PC-9 (cell line): ENCODE measurements around the gene ACOXL. TPM values are rescaled to one million over a fixed set of nuclear protein-coding genes. Genes with fewer than 3 reads are reported as not detected.

Source experiments
- BruUV-seq: library from RNA; stranded (reverse); fragments of 400-500 nt; replicated peaks from 2 replicates; lab custom pipeline; 2021; lab: Mats Ljungman, UMichigan
- CTCF ChIA-PET: fragments of 300-600 bp; sonication (Branson Sonifier 250); formaldehyde crosslinking; loops from one replicate; lab custom pipeline; 2022; ENCODE audit warnings: antibody characterized with exemption; lab: Charles Lee
- POLR2A ChIA-PET: fragments of 300-600 bp; sonication (Branson Sonifier 250); formaldehyde crosslinking; loops from one replicate; lab custom pipeline; 2022; ENCODE audit warnings: antibody characterized with exemption; ENCODE audit not compliant: unreplicated experiment; lab: Charles Lee
- DNase-seq, 2 experiments: peaks; one replicate each; pipeline versions ENCODE4 v3.0.0 to v3.0.0-alpha.2; 2015 to 2022; ENCODE audit warnings: mixed read lengths in 1 of 2
- H2AFZ ChIP-seq: fragments of 200-600 bp; sonication (generic); 2 replicates; pipeline ENCODE4 v1.8.1; 2017; ENCODE audit warnings: antibody characterized with exemption
- H3F3A ChIP-seq: fragments of 200-600 bp; sonication (generic); 2 replicates; pipeline ENCODE4 v1.8.1; 2017; ENCODE audit warnings: antibody characterized with exemption, mild to moderate bottlenecking, low read depth; ENCODE audit not compliant: insufficient read depth
- H3K27ac ChIP-seq: fragments of 200-600 bp; sonication (generic); 2 replicates; pipeline ENCODE4 v1.6.1; 2016; ENCODE audit warnings: mixed run types
- H3K27me3 ChIP-seq: fragments of 200-600 bp; sonication (generic); 2 replicates; pipeline ENCODE4 v1.6.1; 2016; ENCODE audit warnings: low read depth, mixed run types; ENCODE audit not compliant: insufficient read depth
- H3K36me3 ChIP-seq: fragments of 200-600 bp; sonication (generic); 2 replicates; pipeline ENCODE4 v1.6.1; 2016; ENCODE audit warnings: low read depth, mixed run types
- H3K4me1 ChIP-seq: fragments of 200-600 bp; sonication (generic); replicated peaks from 2 replicates; pipeline ENCODE4 v1.6.1; 2016; ENCODE audit warnings: mixed run types; ENCODE audit not compliant: insufficient read depth
- H3K4me2 ChIP-seq: fragments of 200-600 bp; sonication (generic); 2 replicates; pipeline ENCODE4 v1.6.1; 2017; ENCODE audit warnings: mixed run types
- H3K4me3 ChIP-seq: fragments of 200-600 bp; sonication (generic); 2 replicates; pipeline ENCODE4 v1.6.1; 2016; ENCODE audit warnings: mixed run types
- H3K79me2 ChIP-seq: fragments of 200-600 bp; sonication (generic); 2 replicates; pipeline ENCODE4 v1.6.1; 2017; ENCODE audit warnings: low read depth, mixed run types
- H3K9me2 ChIP-seq: fragments of 200-600 bp; sonication (generic); 2 replicates; pipeline ENCODE4 v1.8.1; 2017; ENCODE audit warnings: mild to moderate bottlenecking; ENCODE audit not compliant: insufficient read depth
- H3K9me3 ChIP-seq: fragments of 200-600 bp; sonication (generic); 2 replicates; pipeline ENCODE4 v1.8.1; 2016; ENCODE audit warnings: low read depth; ENCODE audit not compliant: insufficient read depth
- H4K20me1 ChIP-seq: fragments of 200-600 bp; sonication (generic); 2 replicates; pipeline ENCODE4 v1.8.1; 2017; ENCODE audit not compliant: insufficient read depth
- CTCF ChIP-seq: fragments of 200-600 bp; sonication (generic); conservative IDR thresholded peaks from 2 replicates; pipeline ENCODE4 v1.6.1; 2017; ENCODE audit warnings: mixed run types, antibody characterized with exemption, mild to moderate bottlenecking, moderate library complexity
- EZH2 ChIP-seq: fragments of 200-600 bp; sonication (generic); IDR thresholded peaks from 2 replicates; pipeline ENCODE4 v1.8.0; 2017; ENCODE audit warnings: antibody characterized with exemption, low read depth
- intact Hi-C: fragments of 100-400 bp; cut with micrococcal nuclease; formaldehyde crosslinking; loops from one replicate; pipeline ENCODE4 v1.10.0; 2022; ENCODE audit not compliant: unreplicated experiment
- total RNA-seq: library from RNA; stranded (reverse); gene quantifications from 2 replicates; pipeline ENCODE4 v1.2.3, GENCODE V29; 2021

Gene ACOXL
- total RNA-seq, 1 experiment from 2014 or later, result 10.7 TPM

GRCh38 chr2:110903548-110903947 is 171.2 kb downstream of the ACOXL start:
- ChIA-PET POLR2A (no interaction called here), CTCF (interaction anchor here (0.6 kb wide), 1 partner anchor 50 kb away, joined by 6 read pairs; no protein-coding TSS in a partner anchor)
- Histone ChIP-seq H3K4me3 (no peak overlapping the region), H3K27me3 (no peaks in the 10 kb centered on the region), H2AFZ (no peak overlapping the region), H3K79me2 (no peaks in the 10 kb centered on the region), H3K36me3 (no peaks in the 10 kb centered on the region), H3K9me2 (no peaks in the 10 kb centered on the region), H3K4me2 (no peak overlapping the region), H4K20me1 (no peaks in the 10 kb centered on the region), H3K9me3 (no peaks in the 10 kb centered on the region), H3K27ac (no peak overlapping the region), H3K4me1 (no peaks in the 10 kb centered on the region), H3F3A (no peaks in the 10 kb centered on the region)
- no TSS peak for BruUV-seq
- TF ChIP-seq CTCF, result no peak
- TF ChIP-seq EZH2, result no peak
- intact Hi-C loops, result no loop called here
- DNase-seq, result no peak

- POLR2A ChIA-PET, result no interaction called here
- Histone ChIP-seq H3K4me1 (no peaks in the 10 kb centered on the region), H3K27me3 (no peaks in the 10 kb centered on the region), H3K79me2 (no peaks in the 10 kb centered on the region), H3K4me2 (no peak overlapping the region), H3K36me3 (no peaks in the 10 kb centered on the region), H3K4me3 (no peak overlapping the region), H3K27ac (no peak overlapping the region), H2AFZ (no peak overlapping the region), H3K9me2 (no peaks in the 10 kb centered on the region), H4K20me1 (no peaks in the 10 kb centered on the region), H3K9me3 (no peaks in the 10 kb centered on the region), H3F3A (no peaks in the 10 kb centered on the region)
- no TSS peak for BruUV-seq
- TF ChIP-seq EZH2 (no peak), CTCF (no peak)
- CTCF ChIA-PET, result no interaction called here
- intact Hi-C loops, result no loop called here
- no peak for DNase-seq
These were observed 171.9 kb downstream of the ACOXL start for GRCh38 chr2:110904116-110904778.

GRCh38 chr2:110904779-110905148 is 172.4 kb downstream of the ACOXL start:
- H3K4me1 ChIP-seq, result no peaks in the 10 kb centered on the region
- H4K20me1 ChIP-seq, result no peaks in the 10 kb centered on the region
- H2AFZ ChIP-seq, result no peak overlapping the region
- no peaks in the 10 kb centered on the region for H3K79me2 ChIP-seq
- BruUV-seq, result no TSS peak
- no peaks in the 10 kb centered on the region for H3K9me2 ChIP-seq
- ChIA-PET POLR2A (no interaction called here), CTCF (no interaction called here)
- no peaks in the 10 kb centered on the region for H3K9me3 ChIP-seq
- no peak overlapping the region for H3K4me3 ChIP-seq
- H3F3A ChIP-seq, result no peaks in the 10 kb centered on the region
- TF ChIP-seq EZH2 (no peak), CTCF (no peak)
- no peaks in the 10 kb centered on the region for H3K27me3 ChIP-seq
- DNase-seq, result no peak
- H3K36me3 ChIP-seq, result no peaks in the 10 kb centered on the region
- H3K27ac ChIP-seq, result no peak overlapping the region
- intact Hi-C loops, result no loop called here
- no peak overlapping the region for H3K4me2 ChIP-seq
